Common myeloid progenitor, CD34-positive (primary cell): ENCODE results near the gene TNIK.

Experiments used
- CTCF ChIA-PET: fragments of 350-600 bp; sonication (Branson Sonifier 250); formaldehyde crosslinking; loops from one replicate; lab custom pipeline; 2021; ENCODE audit warnings: antibody characterized with exemption; lab: Charles Lee
- POLR2A ChIA-PET: fragments of 350-600 bp; sonication (Branson Sonifier 250); formaldehyde crosslinking; loops from one replicate; lab custom pipeline; 2021; ENCODE audit warnings: antibody characterized with exemption; lab: Charles Lee
- DNase-seq, 3 donors: peaks; one replicate each; pipeline versions ENCODE4 v3.0.0 to v3.0.0-alpha.2; 2013
- H3K27ac ChIP-seq, 2 experiments: 1 replicate in 1 of 2; 2 replicates in 1 of 2; pipeline ENCODE4 v1.7.0; 2013; ENCODE audit warnings: inconsistent platforms in 2 of 2, low read length in 2 of 2, mild to moderate bottlenecking in 2 of 2, low read depth in 1 of 2, moderate library complexity in 1 of 2; ENCODE audit not compliant: severe bottlenecking in 2 of 2, insufficient read depth in 1 of 2, poor library complexity in 1 of 2
- H3K27me3 ChIP-seq, 5 experiments: replicated peaks in 2 of 5; 1 replicate in 3 of 5; 2 replicates in 2 of 5; pipeline versions ENCODE4 v1.6.1 to v1.7.0; 2013; ENCODE audit warnings: low read length in 4 of 5, mild to moderate bottlenecking in 2 of 5, moderate library complexity in 2 of 5, inconsistent platforms in 1 of 5; ENCODE audit not compliant: insufficient read depth in 5 of 5, control insufficient read depth in 4 of 5
- H3K36me3 ChIP-seq, 4 experiments: 1 replicate in 2 of 4; 2 replicates in 2 of 4; pipeline versions ENCODE4 v1.6.1 to v1.7.0; 2013; ENCODE audit warnings: low read length in 3 of 4, control low read depth in 1 of 4, mild to moderate bottlenecking in 1 of 4; ENCODE audit not compliant: control insufficient read depth in 4 of 4, insufficient read depth in 4 of 4
- H3K4me1 ChIP-seq, 4 experiments: 1 replicate in 3 of 4; 2 replicates in 1 of 4; pipeline versions ENCODE4 v1.6.1 to v1.7.1; 2013; ENCODE audit warnings: low read length in 3 of 4, mild to moderate bottlenecking in 3 of 4, control low read depth in 1 of 4, inconsistent platforms in 1 of 4, moderate library complexity in 1 of 4; ENCODE audit not compliant: control insufficient read depth in 4 of 4, insufficient read depth in 4 of 4; ENCODE audit errors: control extremely low read depth in 1 of 4
- H3K4me3 ChIP-seq, 7 experiments: 1 replicate in 4 of 7; 2 replicates in 3 of 7; pipeline versions ENCODE4 v1.5.1 to v1.7.0; 2013; ENCODE audit warnings: mild to moderate bottlenecking in 7 of 7, low read length in 6 of 7, moderate library complexity in 6 of 7, inconsistent platforms in 2 of 7, low read depth in 2 of 7, control low read depth in 1 of 7; ENCODE audit not compliant: insufficient read depth in 4 of 7, control insufficient read depth in 1 of 7; ENCODE audit errors: extremely low read depth in 1 of 7
- H3K9me3 ChIP-seq, 5 experiments: 1 replicate in 4 of 5; 2 replicates in 1 of 5; pipeline versions ENCODE4 v1.6.1 to v1.7.1; 2013; ENCODE audit warnings: low read length in 4 of 5, mild to moderate bottlenecking in 2 of 5, inconsistent platforms in 1 of 5, low read depth in 1 of 5, moderate library complexity in 1 of 5; ENCODE audit not compliant: control insufficient read depth in 4 of 5, insufficient read depth in 2 of 5; ENCODE audit errors: control extremely low read depth in 1 of 5
- WGBS: methylation state at CpG from one replicate; pipeline ENCODE4 v1.1.5; 2013; ENCODE audit not compliant: insufficient coverage; 5-methylcytosine and 5-hydroxymethylcytosine counted together

The TNIK gene

DNA sequence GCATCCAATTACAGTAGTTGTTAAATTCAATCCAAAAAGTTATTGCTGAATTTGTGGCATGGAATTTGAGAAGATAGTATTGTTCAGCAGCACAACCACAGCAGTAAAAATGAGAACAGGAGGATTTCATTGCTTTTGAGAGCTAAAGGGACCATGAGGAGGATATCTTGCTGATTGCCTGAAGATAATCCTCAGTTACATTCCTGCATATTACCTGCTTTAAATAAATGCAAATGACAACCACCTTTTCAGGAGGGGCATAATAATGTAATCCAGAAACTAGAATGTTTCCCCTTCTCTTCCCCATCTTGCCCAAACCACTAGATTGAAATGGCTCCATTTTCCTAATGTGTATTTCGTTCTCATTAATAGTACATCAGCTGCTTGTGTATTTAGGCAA lies 398.5 kb downstream of the TNIK start:
- ChIA-PET CTCF (interaction anchor here (1.6 kb wide), 2 partner anchors 10 to 13 kb away, joined by 4 to 7 read pairs; no protein-coding TSS in a partner anchor), POLR2A (no interaction called here)
- no peak overlapping the region for H3K27ac ChIP-seq
- H3K27me3 ChIP-seq = no peaks in the 10 kb centered on the region
- peaks cover 6 to 38% (median 9%) of the 10 kb centered on the region in 4 experiments for H3K36me3 ChIP-seq
- no peaks in the 10 kb centered on the region for H3K4me1 ChIP-seq
- H3K4me3 ChIP-seq = no peak overlapping the region
- H3K9me3 ChIP-seq = no peaks in the 10 kb centered on the region
- no CpG with 5 or more reads among the region's 1 CpG for WGBS
- no peak for DNase-seq

DNA sequence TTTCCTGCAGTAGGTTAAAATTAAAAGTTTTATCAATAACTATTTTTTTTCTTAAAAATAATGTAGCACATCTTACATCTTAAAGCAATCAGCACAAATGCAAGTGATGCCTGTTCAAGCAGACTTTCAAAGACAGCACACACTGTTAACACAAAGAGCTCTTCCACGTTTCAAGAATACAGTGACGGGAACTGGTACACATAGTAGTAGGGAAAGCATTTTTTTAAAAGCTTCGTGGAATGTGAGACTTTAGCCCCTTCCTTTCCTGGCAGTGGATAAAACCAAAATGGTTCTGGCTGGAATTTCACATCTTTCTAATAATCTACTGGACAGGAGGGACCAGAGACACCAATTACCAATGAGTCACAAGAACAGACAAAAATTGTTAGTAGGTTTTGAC lies 400.2 kb downstream of the TNIK start:
- WGBS = no CpG with 5 or more reads among the region's 3 CpGs

DNA sequence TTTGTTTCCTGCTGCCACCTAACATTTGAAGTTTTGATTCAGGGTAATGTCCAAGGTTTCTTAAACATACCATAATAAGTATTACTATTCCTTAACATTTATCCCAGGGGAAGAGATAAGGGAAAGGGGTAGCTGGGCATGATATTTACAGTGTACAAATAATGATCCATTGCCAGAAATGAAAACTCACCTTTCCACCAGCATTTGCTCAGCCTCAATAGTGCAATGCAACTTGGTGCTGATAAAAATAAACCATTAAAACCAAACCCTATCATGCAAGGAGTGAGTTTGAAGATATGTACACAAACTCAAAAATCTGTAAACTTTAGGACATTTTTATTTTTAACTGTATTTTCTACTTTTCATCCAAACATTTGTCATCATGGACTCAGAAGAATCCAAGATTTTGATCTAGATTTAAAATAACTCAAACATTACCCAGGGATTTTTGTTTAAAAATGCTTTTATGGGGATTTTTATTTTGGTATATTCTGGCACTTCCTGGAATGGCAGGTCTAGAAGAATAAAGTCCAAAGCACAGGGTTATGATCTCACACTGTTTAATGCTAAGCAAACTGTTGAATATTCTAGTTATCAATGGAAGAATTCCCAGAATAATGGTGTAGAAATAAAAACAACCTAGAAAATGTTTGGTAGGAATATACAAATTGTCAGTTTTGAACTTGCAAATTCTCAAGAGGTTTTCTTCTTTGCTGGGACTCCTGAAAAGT lies 401.2 kb downstream of the TNIK start:
- no peak for DNase-seq
- H3K36me3 ChIP-seq = peaks cover 0 to 16% (median 0%) of the 10 kb centered on the region in 4 experiments
- no peak overlapping the region for H3K4me3 ChIP-seq
- H3K9me3 ChIP-seq = no peaks in the 10 kb centered on the region
- no peak overlapping the region for H3K27ac ChIP-seq
- ChIA-PET CTCF (interaction anchor here (1.1 to 1.2 kb wide), 2 partner anchors 9 to 507 kb away, joined by 3 read pairs; no protein-coding TSS in a partner anchor), POLR2A (no interaction called here)
- no peaks in the 10 kb centered on the region for H3K27me3 ChIP-seq
- no peaks in the 10 kb centered on the region for H3K4me1 ChIP-seq

More for the DNA sequence above, 400.2 kb downstream of the TNIK start:
- ChIA-PET POLR2A (no interaction called here), CTCF (no interaction called here)
- H3K4me3 ChIP-seq = no peak overlapping the region
- peaks cover 0 to 22% (median under 1%) of the 10 kb centered on the region in 4 experiments for H3K36me3 ChIP-seq
- no peak for DNase-seq
- H3K9me3 ChIP-seq = no peaks in the 10 kb centered on the region
- no peaks in the 10 kb centered on the region for H3K27me3 ChIP-seq
- no peak overlapping the region for H3K27ac ChIP-seq
- H3K4me1 ChIP-seq = no peaks in the 10 kb centered on the region

DNA sequence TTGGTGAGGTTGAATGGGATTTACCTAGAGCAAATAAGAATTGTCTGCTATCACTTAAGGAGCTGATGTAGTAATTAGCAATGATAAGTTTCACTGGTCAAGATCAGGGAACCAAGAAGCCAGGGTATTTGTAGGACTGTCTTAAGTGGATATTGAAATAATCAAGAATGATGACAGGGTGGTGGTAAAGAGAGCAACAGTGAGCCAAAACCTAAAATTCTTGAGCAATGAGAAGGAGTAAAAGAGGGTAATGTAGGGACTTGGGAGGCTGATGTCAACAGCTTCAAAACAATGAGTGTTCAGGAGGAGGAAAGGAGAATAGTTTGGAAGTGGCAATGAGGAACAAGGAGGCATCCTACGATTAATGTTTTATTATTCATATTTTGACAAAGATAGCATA lies 402.1 kb downstream of the TNIK start:
- no peak for DNase-seq
- Histone ChIP-seq H3K4me1 (no peaks in the 10 kb centered on the region), H3K27me3 (no peaks in the 10 kb centered on the region), H3K27ac (no peak overlapping the region), H3K36me3 (peaks cover 0 to 6% (median 0%) of the 10 kb centered on the region in 4 experiments), H3K4me3 (no peak overlapping the region), H3K9me3 (no peaks in the 10 kb centered on the region)
- no CpG with 5 or more reads among the region's 1 CpG for WGBS
- POLR2A ChIA-PET = no interaction called here
- CTCF ChIA-PET = interaction anchor here (1.1 to 1.2 kb wide), 2 partner anchors 8 to 508 kb away, joined by 3 read pairs; no protein-coding TSS in a partner anchor

- CTCF ChIA-PET = no interaction called here
- no peaks in the 10 kb centered on the region for H3K36me3 ChIP-seq
- POLR2A ChIA-PET = no interaction called here
Observed at GRCh38 chr3:171057072-171057471, 403.1 kb downstream of the TNIK start.

DNA sequence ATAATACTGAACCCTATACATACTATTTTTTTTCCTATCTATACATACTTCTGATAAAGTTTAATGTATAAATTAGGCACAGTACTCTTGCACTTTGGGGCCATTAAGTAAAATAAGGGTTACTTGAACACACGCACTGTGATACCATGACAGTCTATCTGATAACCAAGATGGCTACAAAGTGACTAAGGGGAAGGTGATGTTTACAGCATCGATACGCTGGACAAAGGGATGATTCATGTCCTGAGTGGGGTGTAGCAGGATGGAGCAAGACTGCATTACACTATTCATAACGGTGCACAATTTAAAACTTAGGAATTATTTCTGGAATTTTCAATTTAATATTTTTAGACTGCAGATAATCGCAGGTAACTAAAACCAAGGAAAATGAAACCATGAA lies 403.7 kb downstream of the TNIK start:
- 100% methylated on average over 1 of the region's 5 CpGs for WGBS
- no peaks in the 10 kb centered on the region for H3K36me3 ChIP-seq
- H3K9me3 ChIP-seq = no peaks in the 10 kb centered on the region
- ChIA-PET CTCF (no interaction called here), POLR2A (no interaction called here)
- no peak overlapping the region for H3K4me3 ChIP-seq
- H3K27me3 ChIP-seq = no peaks in the 10 kb centered on the region
- H3K27ac ChIP-seq = no peak overlapping the region
- no peaks in the 10 kb centered on the region for H3K4me1 ChIP-seq
- no peak for DNase-seq

More at GRCh38 chr3:171057072-171057471, 403.1 kb downstream of the TNIK start:
- Histone ChIP-seq H3K4me1 (no peaks in the 10 kb centered on the region), H3K4me3 (no peak overlapping the region), H3K27me3 (no peaks in the 10 kb centered on the region), H3K27ac (no peak overlapping the region), H3K9me3 (no peaks in the 10 kb centered on the region)
- DNase-seq = no peak
- 88% methylated on average over 1 of the region's 1 CpG for WGBS

DNA sequence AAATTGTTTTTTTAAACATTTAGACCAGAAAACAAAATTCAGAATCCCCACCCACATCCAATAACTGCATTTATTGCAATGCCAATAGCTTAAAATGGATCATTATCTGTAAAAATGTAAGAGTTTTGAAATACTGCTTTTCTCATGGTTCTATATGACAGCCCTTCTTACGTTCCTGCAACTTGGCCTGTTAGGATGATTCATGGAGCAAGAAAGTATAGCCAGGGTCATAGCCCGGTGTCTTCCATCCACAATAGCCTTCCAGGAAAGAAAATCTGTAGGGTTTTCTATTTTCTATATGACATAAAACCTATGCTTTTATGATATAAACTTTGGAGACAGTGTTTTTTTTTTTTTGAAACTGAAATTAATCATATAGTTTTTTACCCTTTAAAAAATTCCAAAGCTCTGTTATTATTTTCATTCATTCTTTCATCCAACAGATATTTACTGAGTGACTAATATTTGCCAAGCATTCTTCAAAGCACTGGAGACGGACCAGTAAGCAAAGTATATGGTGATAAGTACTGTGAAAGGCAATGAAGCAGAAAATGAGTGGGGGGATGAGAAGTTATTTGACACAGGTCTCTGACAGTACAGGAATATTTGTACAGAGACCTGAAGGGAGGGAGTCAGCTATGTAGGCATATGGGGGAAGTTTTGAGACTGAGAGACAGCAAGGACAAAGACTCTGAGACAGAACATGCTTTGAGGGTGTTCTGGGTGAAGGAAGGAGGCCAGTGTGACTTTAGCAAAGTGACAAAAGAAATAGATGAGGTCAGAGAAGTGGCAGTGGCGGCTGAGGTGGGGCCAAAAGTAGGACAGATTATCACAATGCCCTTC lies 404.6 kb downstream of the TNIK start:
- H3K27me3 ChIP-seq = no peaks in the 10 kb centered on the region
- H3K9me3 ChIP-seq = no peaks in the 10 kb centered on the region
- H3K4me1 ChIP-seq = no peaks in the 10 kb centered on the region
- no peaks in the 10 kb centered on the region for H3K36me3 ChIP-seq
- no peak for DNase-seq
- POLR2A ChIA-PET = no interaction called here
- H3K27ac ChIP-seq = no peak overlapping the region
- CTCF ChIA-PET = interaction anchor here (1.8 kb wide), 1 partner anchor 511 kb away, joined by 6 read pairs; no protein-coding TSS in a partner anchor
- no peak overlapping the region for H3K4me3 ChIP-seq
- WGBS = 100% methylated on average over 2 of the region's 4 CpGs
